Kidney epithelial cell (primary cell): ENCODE data around the gene PEDS1. TPM values are rescaled to one million over a fixed set of nuclear protein-coding genes. Genes with fewer than 3 reads are reported as not detected.
A peak's percentile ranks its signal among the peaks of the same experiment; 100 is the strongest.

Experiments
- DNase-seq: peaks from one replicate; pipeline ENCODE4 v3.0.0-alpha.2; 2010; ENCODE audit warnings: low read depth
- H3K27me3 ChIP-seq: 2 replicates; pipeline ENCODE4 v1.6.0; 2011; ENCODE audit warnings: low read length; ENCODE audit not compliant: control insufficient read depth, insufficient read depth
- H3K36me3 ChIP-seq: 2 replicates; pipeline ENCODE4 v1.5.1; 2011; ENCODE audit warnings: low read length; ENCODE audit not compliant: control insufficient read depth, insufficient read depth
- H3K4me3 ChIP-seq: 2 replicates; pipeline ENCODE4 v1.5.1; 2011; ENCODE audit warnings: low read depth, mild to moderate bottlenecking, control low read depth, low read length
- CTCF ChIP-seq: IDR thresholded peaks from 2 replicates; pipeline ENCODE4 v1.5.1; 2011; ENCODE audit warnings: mild to moderate bottlenecking, moderate library complexity, low read length, control low read depth, inconsistent platforms; ENCODE audit not compliant: insufficient read depth, poor library complexity, severe bottlenecking
- total RNA-seq: library from RNA; depleted of rRNA; stranded (reverse); fragments of >200 nt; gene quantifications from 2 replicates; pipeline ENCODE4 v1.2.3, GENCODE V29; 2015

The PEDS1 gene
- total RNA-seq, 1 donor from 2014 or later, result 52.1 TPM

DNA sequence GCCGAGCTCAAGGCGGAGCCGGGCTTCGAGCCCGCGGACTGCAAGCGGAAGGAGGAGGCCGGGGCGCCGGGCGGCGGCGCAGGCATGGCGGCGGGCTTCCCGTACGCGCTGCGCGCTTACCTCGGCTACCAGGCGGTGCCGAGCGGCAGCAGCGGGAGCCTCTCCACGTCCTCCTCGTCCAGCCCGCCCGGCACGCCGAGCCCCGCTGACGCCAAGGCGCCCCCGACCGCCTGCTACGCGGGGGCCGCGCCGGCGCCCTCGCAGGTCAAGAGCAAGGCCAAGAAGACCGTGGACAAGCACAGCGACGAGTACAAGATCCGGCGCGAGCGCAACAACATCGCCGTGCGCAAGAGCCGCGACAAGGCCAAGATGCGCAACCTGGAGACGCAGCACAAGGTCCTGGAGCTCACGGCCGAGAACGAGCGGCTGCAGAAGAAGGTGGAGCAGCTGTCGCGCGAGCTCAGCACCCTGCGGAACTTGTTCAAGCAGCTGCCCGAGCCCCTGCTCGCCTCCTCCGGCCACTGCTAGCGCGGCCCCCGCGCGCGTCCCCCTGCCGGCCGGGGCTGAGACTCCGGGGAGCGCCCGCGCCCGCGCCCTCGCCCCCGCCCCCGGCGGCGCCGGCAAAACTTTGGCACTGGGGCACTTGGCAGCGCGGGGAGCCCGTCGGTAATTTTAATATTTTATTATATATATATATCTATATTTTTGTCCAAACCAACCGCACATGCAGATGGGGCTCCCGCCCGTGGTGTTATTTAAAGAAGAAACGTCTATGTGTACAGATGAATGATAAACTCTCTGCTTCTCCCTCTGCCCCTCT lies 38.2 kb upstream of the PEDS1 start:
- no peak for TF ChIP-seq CTCF
- DNase-seq, result no peak
- peaks cover 6% of the 10 kb centered on the region for H3K36me3 ChIP-seq

GRCh38 chr20:50191065-50191543 lies 37.6 kb upstream of the PEDS1 start:
- no peak for DNase-seq

More for the DNA sequence above, 38.2 kb upstream of the PEDS1 start:
- Histone ChIP-seq H3K27me3 (no peaks in the 10 kb centered on the region), H3K4me3 (peak overlapping the region; percentile 94)

GRCh38 chr20:50190251-50191064 lies 36.9 kb upstream of the PEDS1 start, which contains the start of gene CEBPB:
CEBPB (plus strand) TSS chr20:50190830; CDS start chr20:50191034, 204 bp downstream.
- no peak for DNase-seq
- TF ChIP-seq CTCF, result peak; percentile 79
- Histone ChIP-seq H3K4me3 (peak within 1 kb of the TSS; percentile 94), H3K36me3 (peaks cover 6% of the 10 kb centered on the region), H3K27me3 (no peaks in the 10 kb centered on the region)

More at GRCh38 chr20:50191065-50191543, 37.6 kb upstream of the PEDS1 start:
- TF ChIP-seq CTCF, result no peak
- Histone ChIP-seq H3K36me3 (peaks cover 6% of the 10 kb centered on the region), H3K27me3 (no peaks in the 10 kb centered on the region), H3K4me3 (peak overlapping the region; percentile 94)

DNA sequence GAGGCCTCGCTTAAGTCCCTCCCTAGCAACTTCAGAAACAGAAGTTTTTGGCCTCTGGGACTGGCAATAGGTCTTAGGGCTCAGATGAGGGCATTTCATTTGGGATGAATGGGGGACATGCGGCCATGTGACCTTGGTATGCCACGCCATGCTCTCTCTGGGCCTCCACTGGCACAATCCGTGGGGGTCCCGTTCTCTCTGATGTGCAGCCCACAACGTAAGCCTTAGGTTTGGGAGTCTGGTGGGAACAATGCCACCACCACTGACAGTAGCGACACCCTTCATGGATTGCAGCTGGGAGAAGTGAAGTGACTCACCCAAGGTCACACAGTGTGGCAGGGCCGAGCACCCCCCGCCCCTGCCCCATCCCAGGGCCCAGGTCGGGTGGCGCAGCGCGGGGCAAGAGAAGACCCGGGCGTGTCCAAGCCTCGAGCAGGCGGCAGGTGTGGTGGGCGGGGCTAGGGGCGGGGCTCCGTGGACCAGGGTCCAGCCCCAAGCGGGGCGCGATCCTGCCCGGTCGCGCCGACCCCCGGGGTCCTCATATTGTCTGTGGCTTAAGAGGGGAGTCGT lies 36.2 kb upstream of the PEDS1 start:
- Histone ChIP-seq H3K36me3 (peaks cover 6% of the 10 kb centered on the region), H3K4me3 (peak overlapping the region; percentile 94), H3K27me3 (no peaks in the 10 kb centered on the region)
- no peak for DNase-seq
- TF ChIP-seq CTCF, result no peak

DNA sequence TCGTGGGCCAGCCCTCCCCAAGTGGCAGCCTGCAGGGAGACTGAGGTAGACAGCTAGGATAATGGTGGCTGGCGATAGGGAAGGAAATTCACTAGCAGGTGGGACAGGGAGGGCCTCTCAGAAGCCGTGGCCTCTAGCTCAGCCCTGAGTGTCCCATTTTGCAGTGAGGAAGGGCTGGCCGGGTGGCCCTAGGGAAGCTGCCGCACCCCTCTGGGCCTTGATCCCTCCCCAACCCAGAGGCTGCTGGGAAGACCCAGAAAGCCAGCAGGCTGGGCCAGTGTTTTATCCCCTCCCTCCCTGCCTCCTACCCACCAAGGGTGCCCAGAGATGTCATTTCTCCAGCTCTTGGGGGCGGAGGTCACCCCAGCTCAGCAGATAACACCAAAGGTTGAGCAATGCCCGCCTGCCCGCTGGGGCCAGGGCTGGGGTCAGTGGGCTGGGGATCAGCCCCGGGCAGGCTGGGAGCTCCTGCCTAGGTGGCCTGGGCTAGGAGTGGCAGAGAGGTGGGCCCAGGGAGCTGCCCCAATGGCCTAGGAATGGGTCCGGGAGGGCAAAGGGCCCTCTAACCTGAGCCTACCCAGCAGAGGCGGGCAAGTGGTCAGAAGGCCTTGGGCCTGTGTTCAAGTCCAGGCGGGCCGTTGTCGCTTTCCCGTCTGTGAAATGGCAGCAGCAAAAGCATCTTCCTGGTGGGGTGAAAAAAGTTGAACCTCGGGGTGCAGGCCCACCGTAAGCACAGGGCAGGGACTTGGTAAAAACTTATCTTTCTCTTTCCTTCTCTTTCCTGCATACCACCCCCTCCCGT lies 35.6 kb upstream of the PEDS1 start:
- no peak for DNase-seq
- no peak overlapping the region for H3K4me3 ChIP-seq
- H3K27me3 ChIP-seq, result no peaks in the 10 kb centered on the region
- TF ChIP-seq CTCF, result no peak
- H3K36me3 ChIP-seq, result peaks cover 6% of the 10 kb centered on the region
